ENCODE data around the gene MYH9.

GRCh38 chr22:36378080-36378868 is 9.5 kb downstream of the MYH9 start:
- TF ChIP-seq CTCF (IDR thresholded peaks at IDR 0.05; ENCODE audit: low read depth, low read length, poor library complexity, severe bottlenecking) (no peak), EZH2phosphoT487 (IDR thresholded peaks at IDR 0.05; ENCODE audit: borderline replicate concordance, low read length) (no peak)

Data from DOHH2 (cell line).